Bronchial epithelial cell (primary cell): ENCODE measurements around the gene PLXNA4. TPM values are rescaled to one million over a fixed set of nuclear protein-coding genes. Genes with fewer than 3 reads are reported as not detected.

ENCODE experiments used
- DNase-seq: peaks from one replicate; pipeline ENCODE4 v3.0.0-alpha.2; 2010; ENCODE audit warnings: low read depth
- FAIRE-seq: peaks from 2 replicates; lab custom pipeline; 2011; peaks lifted over from hg19 to GRCh38; lab: Jason Lieb, UNC
- H3K27me3 ChIP-seq: 2 replicates; pipeline ENCODE4 v1.5.1; 2011; ENCODE audit warnings: low read length; ENCODE audit not compliant: control insufficient read depth, insufficient read depth
- H3K36me3 ChIP-seq: 2 replicates; pipeline ENCODE4 v1.5.1; 2011; ENCODE audit warnings: low read length; ENCODE audit not compliant: control insufficient read depth, insufficient read depth
- H3K4me3 ChIP-seq: 2 replicates; pipeline ENCODE4 v1.5.1; 2011; ENCODE audit warnings: mild to moderate bottlenecking, low read depth, low read length, control low read depth
- CTCF ChIP-seq: IDR thresholded peaks from 2 replicates; pipeline ENCODE4 v1.5.1; 2011; ENCODE audit warnings: mild to moderate bottlenecking, moderate library complexity, low read length, control low read depth, inconsistent platforms; ENCODE audit not compliant: insufficient read depth, severe bottlenecking
- total RNA-seq: library from RNA; depleted of rRNA; stranded (reverse); fragments of >200 nt; gene quantifications from 2 replicates; pipeline ENCODE4 v1.2.1, GENCODE V29; 2014

PLXNA4 gene
- total RNA-seq, 1 donor from 2014 or later, result under 0.01 TPM

- peaks cover under 1% of the 10 kb centered on the region for H3K27me3 ChIP-seq
- no peaks in the 10 kb centered on the region for H3K36me3 ChIP-seq
- DNase-seq, result no peak
- TF ChIP-seq CTCF, result no peak
- no peak for FAIRE-seq
- no peak overlapping the region for H3K4me3 ChIP-seq
These were observed 369.1 kb downstream of the PLXNA4 start for GRCh38 chr7:132207211-132207610.

GRCh38 chr7:132206594-132206993 is 369.7 kb downstream of the PLXNA4 start:
- Histone ChIP-seq H3K27me3 (no peaks in the 10 kb centered on the region), H3K36me3 (no peaks in the 10 kb centered on the region), H3K4me3 (no peak overlapping the region)
- TF ChIP-seq CTCF, result no peak
- FAIRE-seq (no peak), DNase-seq (no peak)

GRCh38 chr7:132205509-132205908 is 370.8 kb downstream of the PLXNA4 start:
- Histone ChIP-seq H3K27me3 (no peaks in the 10 kb centered on the region), H3K4me3 (no peak overlapping the region), H3K36me3 (no peaks in the 10 kb centered on the region)
- DNase-seq, result no peak
- TF ChIP-seq CTCF, result no peak
- FAIRE-seq, result no peak

- Histone ChIP-seq H3K27me3 (no peaks in the 10 kb centered on the region), H3K4me3 (no peak overlapping the region), H3K36me3 (no peaks in the 10 kb centered on the region)
- DNase-seq, result no peak
- TF ChIP-seq CTCF, result no peak
- FAIRE-seq, result no peak
These were observed 373.2 kb downstream of the PLXNA4 start for GRCh38 chr7:132203021-132203420.

- no peaks in the 10 kb centered on the region for H3K36me3 ChIP-seq
- no peak overlapping the region for H3K4me3 ChIP-seq
- DNase-seq, result no peak
- no peak for FAIRE-seq
- no peak for TF ChIP-seq CTCF
- no peaks in the 10 kb centered on the region for H3K27me3 ChIP-seq
These were observed 373.7 kb downstream of the PLXNA4 start for GRCh38 chr7:132202541-132202940.

GRCh38 chr7:132200141-132200540 is 376.1 kb downstream of the PLXNA4 start:
- Histone ChIP-seq H3K36me3 (no peaks in the 10 kb centered on the region), H3K4me3 (no peak overlapping the region), H3K27me3 (no peaks in the 10 kb centered on the region)
- no peak for TF ChIP-seq CTCF
- DNase-seq, result no peak
- FAIRE-seq, result no peak
